PFSK-1 (cell line): ENCODE measurements around the gene VEPH1.

ENCODE experiments used
- POLR2AphosphoS5 ChIP-seq: IDR thresholded peaks from 2 replicates; pipeline ENCODE4 v1.6.1; 2012; ENCODE audit warnings: low read depth, mild to moderate bottlenecking, control low read depth, low read length, moderate library complexity
- REST ChIP-seq, 2 experiments: IDR thresholded peaks; 2 replicates each; pipeline versions ENCODE4 v1.6.1 to v1.8.0; 2011 to 2012; ENCODE audit warnings: low read depth in 2 of 2, low read length in 2 of 2, control low read depth in 1 of 2, inconsistent platforms in 1 of 2, mild to moderate bottlenecking in 1 of 2, moderate library complexity in 1 of 2; ENCODE audit not compliant: insufficient read depth in 1 of 2
- TAF1 ChIP-seq: IDR thresholded peaks from 2 replicates; pipeline ENCODE4 v1.6.1; 2012; ENCODE audit warnings: low read length, control low read depth, borderline replicate concordance; ENCODE audit not compliant: insufficient read depth

DNA sequence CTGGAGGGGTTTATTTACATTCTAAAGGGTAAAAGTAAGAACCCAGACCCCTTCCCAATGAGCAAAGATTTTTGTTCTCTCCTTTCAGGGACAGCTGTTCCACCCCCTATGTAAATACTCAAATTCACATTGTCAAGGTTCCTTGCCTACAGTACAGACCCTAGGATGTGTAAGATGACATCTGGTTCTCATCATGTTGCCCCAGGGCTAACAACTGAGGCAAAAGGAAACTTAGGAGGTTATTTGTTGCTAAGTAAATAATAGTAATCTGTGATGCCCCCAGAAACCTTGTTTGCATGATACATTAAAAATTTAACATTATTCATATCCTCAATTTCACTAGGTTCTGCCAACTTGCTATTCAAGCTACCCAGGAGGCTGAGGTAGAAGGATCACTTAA lies 208.3 kb downstream of the VEPH1 start:
- TF ChIP-seq POLR2AphosphoS5 (no peak), TAF1 (no peak), REST (IDR thresholded peaks at IDR 0.05; ENCODE audit: insufficient read depth in 1 of 2, low read depth in 2 of 2, low read length in 2 of 2) (no peak)
